Measurements from ENCODE around the gene TMEM213. TPM values are rescaled to one million over a fixed set of nuclear protein-coding genes. Genes with fewer than 3 reads are reported as not detected.

The TMEM213 gene
- total and polyA plus RNA-seq, 9 of the 15 experiments (the other 6 are each of a cell fraction or from before 2014, with no cell fraction given) = not detected

DNA sequence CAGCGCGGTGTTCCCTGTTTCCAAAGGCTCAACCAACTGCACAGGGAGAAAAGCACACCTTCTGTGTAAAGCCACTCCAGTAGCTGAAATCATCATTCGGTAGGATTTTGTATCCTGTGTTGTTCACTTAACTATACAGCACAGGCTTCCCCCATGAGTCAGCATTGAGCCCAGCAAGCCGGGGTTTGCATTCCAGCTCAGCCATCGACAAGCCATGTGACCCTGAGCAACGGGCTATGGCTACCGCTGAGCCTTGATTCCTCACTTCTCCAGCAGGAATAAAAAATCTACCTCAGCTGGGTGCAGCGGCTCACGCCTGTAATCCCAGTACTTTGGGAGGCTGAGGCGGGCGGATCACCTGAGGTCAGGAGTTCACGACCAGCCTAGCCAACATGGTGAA is 44.3 kb downstream of the TMEM213 start (continued):
- TF ChIP-seq, protein P1, sequence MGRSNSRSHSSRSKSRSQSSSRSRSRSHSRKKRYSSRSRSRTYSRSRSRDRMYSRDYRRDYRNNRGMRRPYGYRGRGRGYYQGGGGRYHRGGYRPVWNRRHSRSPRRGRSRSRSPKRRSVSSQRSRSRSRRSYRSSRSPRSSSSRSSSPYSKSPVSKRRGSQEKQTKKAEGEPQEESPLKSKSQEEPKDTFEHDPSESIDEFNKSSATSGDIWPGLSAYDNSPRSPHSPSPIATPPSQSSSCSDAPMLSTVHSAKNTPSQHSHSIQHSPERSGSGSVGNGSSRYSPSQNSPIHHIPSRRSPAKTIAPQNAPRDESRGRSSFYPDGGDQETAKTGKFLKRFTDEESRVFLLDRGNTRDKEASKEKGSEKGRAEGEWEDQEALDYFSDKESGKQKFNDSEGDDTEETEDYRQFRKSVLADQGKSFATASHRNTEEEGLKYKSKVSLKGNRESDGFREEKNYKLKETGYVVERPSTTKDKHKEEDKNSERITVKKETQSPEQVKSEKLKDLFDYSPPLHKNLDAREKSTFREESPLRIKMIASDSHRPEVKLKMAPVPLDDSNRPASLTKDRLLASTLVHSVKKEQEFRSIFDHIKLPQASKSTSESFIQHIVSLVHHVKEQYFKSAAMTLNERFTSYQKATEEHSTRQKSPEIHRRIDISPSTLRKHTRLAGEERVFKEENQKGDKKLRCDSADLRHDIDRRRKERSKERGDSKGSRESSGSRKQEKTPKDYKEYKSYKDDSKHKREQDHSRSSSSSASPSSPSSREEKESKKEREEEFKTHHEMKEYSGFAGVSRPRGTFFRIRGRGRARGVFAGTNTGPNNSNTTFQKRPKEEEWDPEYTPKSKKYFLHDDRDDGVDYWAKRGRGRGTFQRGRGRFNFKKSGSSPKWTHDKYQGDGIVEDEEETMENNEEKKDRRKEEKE (IDR thresholded peaks at IDR 0.05; ENCODE audit: borderline replicate concordance in 1 of 2, control insufficient read depth in 1 of 2, low read depth in 2 of 2, low read length in 1 of 2) = no peak
- no peak for TF ChIP-seq HDGF (IDR thresholded peaks at IDR 0.05)
- peak; percentile 59 for TF ChIP-seq EP300 (IDR thresholded peaks at IDR 0.05; ENCODE audit: low read length)
- TF ChIP-seq, protein P2, sequence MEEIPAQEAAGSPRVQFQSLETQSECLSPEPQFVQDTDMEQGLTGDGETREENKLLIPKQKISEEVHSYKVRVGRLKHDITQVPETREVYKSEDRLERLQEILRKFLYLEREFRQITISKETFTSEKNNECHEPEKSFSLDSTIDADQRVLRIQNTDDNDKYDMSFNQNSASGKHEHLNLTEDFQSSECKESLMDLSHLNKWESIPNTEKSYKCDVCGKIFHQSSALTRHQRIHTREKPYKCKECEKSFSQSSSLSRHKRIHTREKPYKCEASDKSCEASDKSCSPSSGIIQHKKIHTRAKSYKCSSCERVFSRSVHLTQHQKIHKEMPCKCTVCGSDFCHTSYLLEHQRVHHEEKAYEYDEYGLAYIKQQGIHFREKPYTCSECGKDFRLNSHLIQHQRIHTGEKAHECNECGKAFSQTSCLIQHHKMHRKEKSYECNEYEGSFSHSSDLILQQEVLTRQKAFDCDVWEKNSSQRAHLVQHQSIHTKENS (CRISPR knock-in tag; IDR thresholded peaks at IDR 0.05) = no peak
- TF ChIP-seq SMARCA4 (IDR thresholded peaks at IDR 0.05) = peak; percentile 46; the same call in 1 of the 2 replicates
- TF ChIP-seq HBP1 (CRISPR knock-in tag; IDR thresholded peaks at IDR 0.05) = no peak
- TF ChIP-seq SREBF1 (IDR thresholded peaks at IDR 0.05; ENCODE audit: borderline replicate concordance, low read depth, low read length) = no peak
- peak; percentile 38; the same call in 1 of the 2 replicates for TF ChIP-seq ETV1 (tag; conservative IDR thresholded peaks at IDR 0.05; ENCODE audit: low read depth)
- TF ChIP-seq MCM5 (IDR thresholded peaks at IDR 0.05; ENCODE audit: low read depth) = no peak
- no peak for TF ChIP-seq DLX4 (CRISPR knock-in tag; IDR thresholded peaks at IDR 0.05)
- TF ChIP-seq ZNF24 (IDR thresholded peaks at IDR 0.05) = no peak
- TF ChIP-seq BMI1 (IDR thresholded peaks at IDR 0.05; ENCODE audit: low read length) = no peak
- TF ChIP-seq, protein P3, sequence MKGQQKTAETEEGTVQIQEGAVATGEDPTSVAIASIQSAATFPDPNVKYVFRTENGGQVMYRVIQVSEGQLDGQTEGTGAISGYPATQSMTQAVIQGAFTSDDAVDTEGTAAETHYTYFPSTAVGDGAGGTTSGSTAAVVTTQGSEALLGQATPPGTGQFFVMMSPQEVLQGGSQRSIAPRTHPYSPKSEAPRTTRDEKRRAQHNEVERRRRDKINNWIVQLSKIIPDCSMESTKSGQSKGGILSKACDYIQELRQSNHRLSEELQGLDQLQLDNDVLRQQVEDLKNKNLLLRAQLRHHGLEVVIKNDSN (CRISPR knock-in tag; IDR thresholded peaks at IDR 0.05) = peak; percentile 64
